ENCODE measurements around the gene CNTNAP2.

Gene CNTNAP2

GRCh38 chr7:147982307-147982706, 1865.7 kb downstream of the CNTNAP2 start:
- H3K4me3 ChIP-seq (ENCODE audit: low read depth, low read length) = no peak overlapping the region
- no peak for DNase-seq (ENCODE audit: low read depth)
- TF ChIP-seq CTCF (conservative IDR thresholded peaks at IDR 0.05; ENCODE audit: low read depth, low read length) = no peak

- H3K4me3 ChIP-seq (ENCODE audit: low read depth, low read length) = no peak overlapping the region
- no peak for DNase-seq (ENCODE audit: low read depth)
- TF ChIP-seq CTCF (conservative IDR thresholded peaks at IDR 0.05; ENCODE audit: low read depth, low read length) = no peak
These were observed 1867.7 kb downstream of the CNTNAP2 start for GRCh38 chr7:147984265-147984664.

GRCh38 chr7:147990079-147990478, 1873.5 kb downstream of the CNTNAP2 start:
- no peak for DNase-seq (ENCODE audit: low read depth)
- no peak overlapping the region for H3K4me3 ChIP-seq (ENCODE audit: low read depth, low read length)
- no peak for TF ChIP-seq CTCF (conservative IDR thresholded peaks at IDR 0.05; ENCODE audit: low read depth, low read length)

- DNase-seq (ENCODE audit: low read depth) = no peak
- no peak for TF ChIP-seq CTCF (conservative IDR thresholded peaks at IDR 0.05; ENCODE audit: low read depth, low read length)
- H3K4me3 ChIP-seq (ENCODE audit: low read depth, low read length) = no peak overlapping the region
These were observed 1874.3 kb downstream of the CNTNAP2 start for GRCh38 chr7:147990942-147991341.

- TF ChIP-seq CTCF (conservative IDR thresholded peaks at IDR 0.05; ENCODE audit: low read depth, low read length) = no peak
- no peak for DNase-seq (ENCODE audit: low read depth)
These were observed 1876.1 kb downstream of the CNTNAP2 start for GRCh38 chr7:147992698-147993097.

GRCh38 chr7:147997636-147998035, 1881.0 kb downstream of the CNTNAP2 start:
- no peak for DNase-seq (ENCODE audit: low read depth)
- TF ChIP-seq CTCF (conservative IDR thresholded peaks at IDR 0.05; ENCODE audit: low read depth, low read length) = no peak
- H3K4me3 ChIP-seq (ENCODE audit: low read depth, low read length) = no peak overlapping the region

More at GRCh38 chr7:147992698-147993097, 1876.1 kb downstream of the CNTNAP2 start:
- no peak overlapping the region for H3K4me3 ChIP-seq (ENCODE audit: low read depth, low read length)

- no peak for DNase-seq (ENCODE audit: low read depth)
- H3K4me3 ChIP-seq (ENCODE audit: low read depth, low read length) = no peak overlapping the region
- TF ChIP-seq CTCF (conservative IDR thresholded peaks at IDR 0.05; ENCODE audit: low read depth, low read length) = no peak
These were observed 1883.4 kb downstream of the CNTNAP2 start for GRCh38 chr7:147999962-148000361.

Measured in choroid plexus epithelial cell (primary cell).